K562 (cell line): ENCODE results near the gene TTC4. TPM values are rescaled to one million over a fixed set of nuclear protein-coding genes. Genes with fewer than 3 reads are reported as not detected.

Experiments
- ATAC-seq: fragments of 200-7000 bp; cut with Tn5 transposase; 3 replicates; pipeline ENCODE4 v1.9.1; 2020; ENCODE audit warnings: moderate library complexity
- BruUV-seq: library from RNA; stranded (reverse); fragments of 400-500 nt; replicated peaks from 2 replicates; lab custom pipeline; 2021; lab: Mats Ljungman, UMichigan
- CTCF ChIA-PET: fragments of 300-600 bp; formaldehyde crosslinking; extraction: SDS; loops from one replicate; lab custom pipeline; 2021; ENCODE audit warnings: low intra/inter-chr PET ratio; lab: Yijun Ruan, JAX
- POLR2A ChIA-PET: fragments of 300-600, 350-650 bp; sonication (Branson Sonifier 250); formaldehyde crosslinking; extraction: SDS; loops from one replicate; lab custom pipeline; 2021; ENCODE audit warnings: antibody characterized with exemption, inconsistent platforms; lab: Yijun Ruan, JAX
- DNase-seq, 4 experiments: peaks; one replicate each; pipeline versions ENCODE4 v3.0.0 to v3.0.0-alpha.2; 2011 to 2018; ENCODE audit warnings: low spot score in 3 of 4, mixed read lengths in 3 of 4; ENCODE audit errors: extremely low read depth in 1 of 4
- FAIRE-seq: peaks from 2 replicates; lab custom pipeline; 2011; peaks lifted over from hg19 to GRCh38; lab: Jason Lieb, UNC
- H2AFZ ChIP-seq: 2 replicates; pipeline ENCODE4 v1.6.0; 2011; ENCODE audit warnings: low read depth, low read length, control low read depth, inconsistent platforms
- H3K27ac ChIP-seq: fragments of 200-600 bp; 3 replicates; pipeline ENCODE4 v1.8.0; 2011; ENCODE audit warnings: low read depth, mild to moderate bottlenecking, control low read depth, inconsistent platforms, low read length, moderate library complexity, mixed read lengths; ENCODE audit errors: extremely low read depth
- H3K27me3 ChIP-seq, 2 experiments: fragments of 300-600 bp in 1 of 2; 2 replicates in 1 of 2; 3 replicates in 1 of 2; pipeline versions ENCODE4 v1.6.0 to v1.8.0; 2011; ENCODE audit warnings: inconsistent platforms in 2 of 2, low read length in 2 of 2, mild to moderate bottlenecking in 1 of 2, mixed read lengths in 1 of 2, moderate library complexity in 1 of 2; ENCODE audit not compliant: control insufficient read depth in 2 of 2, insufficient read depth in 2 of 2
- H3K36me3 ChIP-seq: fragments of 300-600 bp; 3 replicates; pipeline ENCODE4 v1.8.0; 2011; ENCODE audit warnings: mild to moderate bottlenecking, low read length, inconsistent platforms; ENCODE audit not compliant: control insufficient read depth, insufficient read depth
- H3K4me1 ChIP-seq, 2 experiments: fragments of 200-600 bp in 1 of 2; replicated peaks in 1 of 2; 2 replicates in 1 of 2; 3 replicates in 1 of 2; pipeline versions ENCODE4 v1.5.1 to v1.8.0; 2011; ENCODE audit warnings: inconsistent platforms in 2 of 2, low read length in 2 of 2, mild to moderate bottlenecking in 1 of 2, mixed read lengths in 1 of 2, moderate library complexity in 1 of 2; ENCODE audit not compliant: control insufficient read depth in 2 of 2, insufficient read depth in 2 of 2
- H3K4me2 ChIP-seq: 2 replicates; pipeline ENCODE4 v1.6.1; 2011; ENCODE audit warnings: low read length, control low read depth, inconsistent platforms, mixed read lengths; ENCODE audit not compliant: insufficient read depth
- H3K4me3 ChIP-seq: fragments of 200-600 bp; sonication (generic), shearing (Covaris generic); 2 replicates; pipeline ENCODE4 v1.5.1; 2016; ENCODE audit warnings: control low read depth, inconsistent platforms
- H3K79me2 ChIP-seq: fragments of 200-600 bp; 3 replicates; pipeline ENCODE4 v1.8.0; 2011; ENCODE audit warnings: low read length, inconsistent platforms; ENCODE audit not compliant: control insufficient read depth, insufficient read depth
- H3K9ac ChIP-seq, 2 experiments: 2 replicates each; pipeline versions ENCODE4 v1.6.0 to v1.6.1; 2011; ENCODE audit warnings: low read depth in 2 of 2, low read length in 2 of 2, control low read depth in 1 of 2, inconsistent platforms in 1 of 2, mild to moderate bottlenecking in 1 of 2, mixed read lengths in 1 of 2; ENCODE audit not compliant: insufficient read depth in 1 of 2
- H3K9me1 ChIP-seq: one replicate; pipeline ENCODE4 v1.6.0; 2011; ENCODE audit warnings: inconsistent platforms, mild to moderate bottlenecking, low read length, moderate library complexity; ENCODE audit not compliant: control insufficient read depth, insufficient read depth
- H3K9me3 ChIP-seq: replicated peaks from 2 replicates; pipeline ENCODE4 v1.5.1; 2011; ENCODE audit warnings: low read depth, low read length, inconsistent platforms; ENCODE audit not compliant: control insufficient read depth, insufficient read depth
- H4K20me1 ChIP-seq: replicated peaks from 2 replicates; pipeline ENCODE4 v1.6.1; 2011; ENCODE audit warnings: low read length, inconsistent platforms, mixed read lengths; ENCODE audit not compliant: control insufficient read depth, insufficient read depth
- FOXM1 ChIP-seq, 2 experiments: fragments of 450-650 bp in 1 of 2; sonication (generic) in 1 of 2; formaldehyde crosslinking in 1 of 2; IDR thresholded peaks; 2 replicates each; pipeline versions ENCODE4 v1.6.1 to v1.9.0; 2017 to 2022; ENCODE audit warnings: low read depth in 2 of 2, mild to moderate bottlenecking in 2 of 2, missing genetic modification reagents in 1 of 2, moderate library complexity in 1 of 2
- MEF2A ChIP-seq: IDR thresholded peaks from 2 replicates; pipeline ENCODE4 v1.6.1; 2011; ENCODE audit warnings: low read depth, mild to moderate bottlenecking, low read length, moderate library complexity; ENCODE audit not compliant: control insufficient read depth
- RBM25 ChIP-seq: fragments of 200-400 bp; formaldehyde crosslinking; IDR thresholded peaks from 2 replicates; pipeline ENCODE4 v1.6.1; 2018; ENCODE audit warnings: low read length, low read depth, moderate library complexity; ENCODE audit not compliant: severe bottlenecking
- ZNF134 ChIP-seq: fragments of 250-450 bp; sonication (Bioruptor Pico); conservative IDR thresholded peaks from 2 replicates; pipeline ENCODE4 v1.4.0; 2020
- ZNF24 ChIP-seq: fragments of 450-650 bp; IDR thresholded peaks from 2 replicates; pipeline ENCODE4 v1.6.1; 2016
- ZNF408 ChIP-seq: fragments of 250-450 bp; sonication (Bioruptor Pico); IDR thresholded peaks from 2 replicates; pipeline ENCODE4 v1.4.0; 2020; ENCODE audit warnings: low read depth, mild to moderate bottlenecking, moderate library complexity
- WGBS: fragments of 100-300 bp; shearing (Covaris generic); methylation state at CpG from one replicate; pipeline ENCODE4 v1.1.6; 2016; ENCODE audit warnings: low coverage, mixed read lengths; ENCODE audit not compliant: insufficient coverage; ENCODE audit errors: missing lambda C conversion rate; 5-methylcytosine and 5-hydroxymethylcytosine counted together
- in situ Hi-C: fragments of 300-500 bp; cut with MboI; formaldehyde crosslinking; loops from 4 replicates; pipeline ENCODE4 v1.15.0; 2018; ENCODE audit warnings: inconsistent platforms, mixed read lengths
- intact Hi-C: fragments of 100-400 bp; cut with micrococcal nuclease; formaldehyde crosslinking; loops from 2 replicates; pipeline ENCODE4 v1.14.2; 2022
- polyA plus RNA-seq, 8 experiments: library from polyadenylated mRNA; depleted of rRNA in 4 of 8; stranded (reverse) in 5 of 8; unstranded in 3 of 8; fragments of >200 nt; fragmentation: Nextera tagmentation in 2 of 8; fragmentation: Illumina TruSeq in 1 of 8; extraction: Ambion mirVana in 2 of 8; extraction: Trizol in 1 of 8; gene quantifications; 2 replicates each; pipeline versions ENCODE4 v1.2.1 to v1.2.3, GENCODE V29; 2011 to 2014; ENCODE audit warnings: inconsistent platforms in 1 of 8, missing spikeins in 1 of 8
- total RNA-seq, 7 experiments: library from RNA; depleted of rRNA in 6 of 7; stranded (reverse); fragments of >200 nt in 6 of 7; fragmentation: Illumina TruSeq in 2 of 7; extraction: Trizol in 2 of 7; gene quantifications; 2 replicates each; pipeline versions ENCODE4 v1.2.1 to v1.2.3, GENCODE V29; 2011 to 2021; ENCODE audit warnings: low replicate concordance in 1 of 7

Gene TTC4
- total and polyA plus RNA-seq, 9 of the 15 experiments (the other 6 are each of a cell fraction or from before 2014, with no cell fraction given) = 36.3 to 111 (median 54.1) TPM

GRCh38 chr1:54772951-54773350 lies 57.3 kb downstream of the TTC4 start:
- Histone ChIP-seq H4K20me1 (no peaks in the 10 kb centered on the region), H3K9ac (no peak overlapping the region), H3K36me3 (no peaks in the 10 kb centered on the region), H3K9me3 (no peaks in the 10 kb centered on the region; the same call in 1 of the 2 replicates), H3K9me1 (no peaks in the 10 kb centered on the region), H3K79me2 (no peaks in the 10 kb centered on the region), H3K27me3 (peaks cover 5 to 8% of the 10 kb centered on the region in 2 experiments; a peak in 3 of 5 replicates), H3K4me3 (no peak overlapping the region), H3K4me1 (peaks cover 0 to 5% of the 10 kb centered on the region in 2 experiments; a peak in 2 of 5 replicates), H3K4me2 (no peak overlapping the region), H3K27ac (no peak overlapping the region), H2AFZ (no peak overlapping the region)
- no TSS peak for BruUV-seq
- DNase-seq = no peak
- intact Hi-C loops = no loop called here
- whole genome bisulfite sequencing = 17% methylated on average over 2 of the region's 2 CpGs
- POLR2A ChIA-PET = no interaction called here
- no peak for ATAC-seq
- CTCF ChIA-PET = no interaction called here
- TF ChIP-seq ZNF408 = no peak
- peak; percentile 45 for TF ChIP-seq RBM25
- no peak for TF ChIP-seq MEF2A
- 0 out of 2 replicates have a peak, but pooled peaks have one; percentile 25 for TF ChIP-seq FOXM1 (IDR thresholded peaks at IDR 0.05; ENCODE audit: low read depth)
- TF ChIP-seq FOXM1 (CRISPR knock-in tag; IDR thresholded peaks at IDR 0.05; ENCODE audit: low read depth) = no peak
- TF ChIP-seq ZNF134 (CRISPR knock-in tag) = peak; percentile 98
- no peak for TF ChIP-seq ZNF24
- FAIRE-seq = no peak
- in situ Hi-C loops = no loop called here
